Ectodermal cell (in vitro differentiated cells): ENCODE measurements around the gene POLR3H.
A peak's percentile ranks its signal among the peaks of the same experiment; 100 is the strongest.

Experiments used
- H3K27ac ChIP-seq: 2 replicates; pipeline ENCODE4 v1.7.0; 2013; ENCODE audit warnings: mild to moderate bottlenecking, low read depth, low read length; ENCODE audit not compliant: insufficient read depth, poor library complexity, severe bottlenecking
- H3K27me3 ChIP-seq: 2 replicates; pipeline ENCODE4 v1.7.0; 2013; ENCODE audit warnings: mild to moderate bottlenecking, low read length; ENCODE audit not compliant: insufficient read depth, control insufficient read depth, poor library complexity, severe bottlenecking
- H3K36me3 ChIP-seq: one replicate; pipeline ENCODE4 v1.7.0; 2013; ENCODE audit warnings: low read length; ENCODE audit not compliant: control insufficient read depth, insufficient read depth
- H3K4me1 ChIP-seq: one replicate; pipeline ENCODE4 v1.7.0; 2013; ENCODE audit warnings: low read length; ENCODE audit not compliant: control insufficient read depth, insufficient read depth
- H3K4me3 ChIP-seq: 2 replicates; pipeline ENCODE4 v1.7.0; 2013; ENCODE audit warnings: low read depth, low read length, control low read depth; ENCODE audit not compliant: insufficient read depth
- H3K9me3 ChIP-seq: 2 replicates; pipeline ENCODE4 v1.7.0; 2013; ENCODE audit warnings: mild to moderate bottlenecking, low read length, moderate library complexity; ENCODE audit not compliant: control insufficient read depth
- WGBS, 2 experiments: methylation state at CpG; one replicate each; pipeline ENCODE4 v1.1.7; 2013; ENCODE audit warnings: missing lambda C conversion rate in 2 of 2; 5-methylcytosine and 5-hydroxymethylcytosine counted together

Gene POLR3H

DNA sequence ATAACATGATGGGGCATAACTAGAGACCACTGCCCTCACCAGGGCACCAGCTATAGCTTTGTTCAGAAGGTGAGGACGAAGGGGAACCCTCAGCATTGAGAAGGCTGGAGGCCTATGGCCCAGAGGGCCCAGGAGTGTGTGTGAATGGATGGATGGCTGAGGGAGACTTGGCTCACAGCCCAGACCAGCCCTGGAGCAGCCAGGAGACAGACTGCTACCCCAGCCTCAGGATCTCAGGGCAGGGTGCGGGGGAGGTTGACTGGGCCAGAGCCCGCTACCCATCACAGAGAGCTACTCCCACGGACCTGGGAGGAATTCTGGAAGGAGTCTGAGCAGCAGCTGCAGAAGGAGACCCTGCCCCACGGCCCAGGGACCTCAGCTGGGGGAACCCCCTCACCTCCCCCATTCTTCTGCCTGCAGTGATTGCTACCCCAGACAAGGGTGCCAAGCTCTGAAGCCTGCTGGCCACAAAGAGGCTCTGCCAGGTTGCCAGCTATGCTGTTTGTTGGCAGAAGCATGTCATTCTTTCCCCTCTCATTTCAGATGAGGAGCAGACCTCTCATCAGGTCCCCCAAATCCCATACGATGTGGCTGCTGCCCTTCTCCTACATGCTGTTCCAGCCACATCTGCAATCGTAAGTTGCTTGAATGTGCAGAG, 11.2 kb upstream of the POLR3H start:
- no peak overlapping the region for H3K27ac ChIP-seq
- WGBS, 2 experiments = 84 to 88% methylated on average over 7 of the region's 7 CpGs
- H3K9me3 ChIP-seq = no peaks in the 10 kb centered on the region
- no peak overlapping the region for H3K4me3 ChIP-seq
- no peaks in the 10 kb centered on the region for H3K36me3 ChIP-seq
- peaks cover 13% of the 10 kb centered on the region for H3K4me1 ChIP-seq
- no peaks in the 10 kb centered on the region for H3K27me3 ChIP-seq

DNA sequence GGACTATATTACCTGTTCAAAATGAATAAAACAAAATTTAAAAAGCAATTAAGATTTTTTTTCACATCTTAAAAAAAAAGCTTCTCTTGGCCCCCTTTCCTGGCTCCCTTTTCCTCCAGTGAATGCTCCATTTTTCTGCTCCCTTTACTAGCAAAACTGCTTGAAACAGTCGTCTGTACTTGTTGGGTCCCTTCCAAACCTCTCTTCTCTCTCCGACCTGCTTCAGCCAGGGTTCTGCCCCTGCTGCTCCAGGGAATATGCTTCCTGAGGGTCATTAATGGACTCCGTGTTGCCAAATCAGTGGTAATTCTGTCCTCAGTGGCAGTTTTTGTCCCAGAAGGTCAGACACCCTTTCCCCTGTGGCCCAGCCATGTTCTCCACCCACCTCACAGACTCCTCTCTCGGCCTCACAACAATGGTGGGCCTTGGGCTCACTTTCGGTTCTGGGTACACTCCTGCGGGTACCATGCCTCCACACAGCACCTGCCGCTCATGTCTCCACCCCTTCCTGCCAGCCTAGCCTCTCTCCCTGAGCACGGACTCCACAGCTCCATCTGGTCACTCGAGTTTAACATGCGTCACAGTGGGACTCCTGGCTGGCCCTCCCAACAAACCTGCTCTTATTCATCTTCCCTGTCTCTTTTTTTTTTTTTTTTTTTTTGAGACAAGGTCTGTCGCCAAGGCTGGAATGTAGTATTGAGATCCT, 7.8 kb upstream of the POLR3H start:
- Histone ChIP-seq H3K36me3 (no peaks in the 10 kb centered on the region), H3K27me3 (no peaks in the 10 kb centered on the region), H3K27ac (no peak overlapping the region), H3K9me3 (no peaks in the 10 kb centered on the region), H3K4me3 (no peak overlapping the region), H3K4me1 (no peaks in the 10 kb centered on the region)
- WGBS, 2 experiments = 82 to 87% methylated on average over 10 of the region's 11 CpGs

- WGBS, 2 experiments = 88 to 94% methylated on average over 12 of the region's 12 CpGs
- no peaks in the 10 kb centered on the region for H3K4me1 ChIP-seq
- H3K9me3 ChIP-seq = no peaks in the 10 kb centered on the region
- no peaks in the 10 kb centered on the region for H3K36me3 ChIP-seq
- H3K27ac ChIP-seq = no peak overlapping the region
- no peak overlapping the region for H3K4me3 ChIP-seq
- H3K27me3 ChIP-seq = no peaks in the 10 kb centered on the region
Observed at GRCh38 chr22:41550952-41551491, 6.8 kb upstream of the POLR3H start.

DNA sequence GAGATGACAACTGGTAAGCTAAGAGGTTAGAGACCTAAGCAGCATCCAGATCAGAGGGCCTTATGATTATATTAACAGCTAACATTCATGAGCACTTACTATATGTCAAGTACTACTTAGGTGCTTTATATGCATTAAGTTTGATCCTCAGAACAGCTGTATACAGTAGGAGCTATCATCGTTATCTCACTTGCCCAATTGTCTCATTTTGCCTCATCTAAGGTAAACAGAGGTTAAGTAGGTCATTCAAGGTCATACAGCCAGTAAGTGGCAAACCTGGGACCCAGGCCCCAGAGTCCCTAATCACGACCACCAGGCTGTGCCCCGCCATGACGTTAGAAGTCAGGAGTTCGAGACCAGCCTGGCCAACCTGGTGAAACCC, 4.6 kb upstream of the POLR3H start:
- Histone ChIP-seq H3K9me3 (no peaks in the 10 kb centered on the region), H3K36me3 (no peaks in the 10 kb centered on the region), H3K4me1 (peaks cover 9% of the 10 kb centered on the region), H3K27me3 (no peaks in the 10 kb centered on the region), H3K4me3 (no peak overlapping the region), H3K27ac (no peak overlapping the region)
- WGBS, 2 experiments = 94 to 95% methylated on average over 5 of the region's 5 CpGs

GRCh38 chr22:41544671-41545476, 604 bp upstream of the POLR3H start:
- Histone ChIP-seq H3K4me3 (peak overlapping the region; percentile 80), H3K27me3 (no peaks in the 10 kb centered on the region), H3K9me3 (no peaks in the 10 kb centered on the region), H3K36me3 (no peaks in the 10 kb centered on the region), H3K4me1 (peaks cover 9% of the 10 kb centered on the region), H3K27ac (peak overlapping the region; percentile 30)
- 50 to 51% methylated on average over 20 of the region's 21 CpGs for WGBS, 2 experiments

- Histone ChIP-seq H3K27ac (no peak overlapping the region), H3K36me3 (peaks cover 5% of the 10 kb centered on the region), H3K4me1 (peaks cover 9% of the 10 kb centered on the region), H3K4me3 (no peak overlapping the region), H3K27me3 (no peaks in the 10 kb centered on the region), H3K9me3 (no peaks in the 10 kb centered on the region)
- 93 to 94% methylated on average over 4 of the region's 4 CpGs for WGBS, 2 experiments
Observed at GRCh38 chr22:41542224-41542623, 2.0 kb downstream of the POLR3H start.

- 93 to 96% methylated on average over 3 of the region's 3 CpGs for WGBS, 2 experiments
- Histone ChIP-seq H3K4me3 (no peak overlapping the region), H3K36me3 (peaks cover 5% of the 10 kb centered on the region), H3K4me1 (peaks cover 9% of the 10 kb centered on the region), H3K27me3 (no peaks in the 10 kb centered on the region), H3K9me3 (no peaks in the 10 kb centered on the region), H3K27ac (no peak overlapping the region)
Observed at GRCh38 chr22:41541484-41541883, 2.8 kb downstream of the POLR3H start.

DNA sequence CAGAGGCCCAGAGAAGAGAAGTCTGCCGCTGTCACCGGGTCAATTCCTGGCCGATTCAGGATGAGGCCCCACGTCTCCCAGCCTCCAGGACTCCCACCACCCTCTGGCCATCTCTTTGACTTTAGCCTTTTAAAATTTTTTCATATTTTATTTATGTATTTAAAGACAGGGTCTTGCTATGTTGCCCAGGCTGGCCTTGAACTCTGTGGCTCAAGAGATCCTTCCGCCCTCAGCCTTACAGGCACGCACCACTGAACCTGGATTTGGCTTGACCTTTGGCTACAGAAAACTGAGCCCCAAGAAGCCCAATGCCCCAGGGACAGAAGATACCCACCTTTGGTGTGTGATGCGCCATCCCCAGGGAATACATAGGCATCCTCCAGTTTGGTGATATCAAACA, 3.9 kb downstream of the POLR3H start:
- Histone ChIP-seq H3K27me3 (no peaks in the 10 kb centered on the region), H3K4me1 (peaks cover 8% of the 10 kb centered on the region), H3K9me3 (no peaks in the 10 kb centered on the region), H3K27ac (no peak overlapping the region), H3K36me3 (peaks cover 5% of the 10 kb centered on the region), H3K4me3 (no peak overlapping the region)
- 97% methylated on average over 7 of the region's 7 CpGs for WGBS, 2 experiments

- Histone ChIP-seq H3K4me3 (no peak overlapping the region), H3K36me3 (peaks cover 5% of the 10 kb centered on the region), H3K27me3 (no peaks in the 10 kb centered on the region), H3K4me1 (peaks cover 4% of the 10 kb centered on the region), H3K27ac (no peak overlapping the region), H3K9me3 (no peaks in the 10 kb centered on the region)
- 93% methylated on average over 3 of the region's 3 CpGs for WGBS, 2 experiments
Observed at GRCh38 chr22:41540006-41540315, 4.3 kb downstream of the POLR3H start.
